H1 (cell line): Measurements from ENCODE around the gene SERTAD2. TPM values are rescaled to one million over a fixed set of nuclear protein-coding genes. Genes with fewer than 3 reads are reported as not detected.

ENCODE experiments used
- CEBPB ChIP-seq: IDR thresholded peaks from 2 replicates; pipeline ENCODE4 v1.6.1; 2012; ENCODE audit warnings: low read depth, low read length
- EZH2 ChIP-seq: fragments of 200-600 bp; sonication (generic); IDR thresholded peaks from 2 replicates; pipeline ENCODE4 v1.7.1; 2012; ENCODE audit warnings: low read depth, mild to moderate bottlenecking, moderate library complexity, low read length, inconsistent platforms; ENCODE audit not compliant: severe bottlenecking
- HDAC2 ChIP-seq, 2 experiments: fragments of 300-600 bp in 1 of 2; sonication (generic) in 1 of 2; IDR thresholded peaks; 2 replicates each; pipeline ENCODE4 v1.6.1; 2011 to 2012; ENCODE audit warnings: low read depth in 2 of 2, low read length in 2 of 2, mild to moderate bottlenecking in 2 of 2, moderate library complexity in 2 of 2, borderline replicate concordance in 1 of 2, inconsistent platforms in 1 of 2
- RAD21 ChIP-seq, 2 experiments: IDR thresholded peaks in 1 of 2; conservative IDR thresholded peaks in 1 of 2; 2 replicates each; pipeline ENCODE4 v1.6.1; 2011; ENCODE audit warnings: low read depth in 2 of 2, low read length in 2 of 2, improper control_type of control experiment in 1 of 2, inconsistent platforms in 1 of 2, mild to moderate bottlenecking in 1 of 2, moderate library complexity in 1 of 2
- SP4 ChIP-seq: IDR thresholded peaks from 2 replicates; pipeline ENCODE4 v1.6.1; 2012; ENCODE audit warnings: low read length, inconsistent platforms
- SUZ12 ChIP-seq: fragments of 200-600 bp; sonication (generic); IDR thresholded peaks from 2 replicates; pipeline ENCODE4 v1.6.1; 2012; ENCODE audit warnings: mild to moderate bottlenecking, inconsistent platforms, low read length, moderate library complexity, mixed read lengths
- polyA plus RNA-seq, 7 experiments: library from polyadenylated mRNA; depleted of rRNA in 3 of 7; stranded (reverse) in 5 of 7; unstranded in 2 of 7; fragments of >200 nt in 5 of 7; fragments of 200-250 nt in 2 of 7; gene quantifications; 1 replicate in 5 of 7; 2 replicates in 1 of 7; 4 replicates in 1 of 7; pipeline versions ENCODE4 v1.2.1 to v1.2.3, GENCODE V29; 2011 to 2013; ENCODE audit warnings: missing spikeins in 2 of 7, mixed read lengths in 2 of 7
- total RNA-seq: library from RNA; stranded (reverse); fragmentation: NEBNext Ultra II Directional; extraction: Animal tissue kit (Norgen Biotek cat#: 25700); gene quantifications from 2 replicates; pipeline ENCODE4 v1.2.1, GENCODE V29; 2021

SERTAD2 gene
- total and polyA plus RNA-seq, 2 of the 8 experiments (the other 6 are each of a cell fraction or from before 2014, with no cell fraction given): 2.9 to 4.5 TPM

- TF ChIP-seq SP4 (no peak), SUZ12 (no peak), RAD21 (IDR thresholded peaks at IDR 0.05 in 1 of 2, conservative IDR thresholded peaks at IDR 0.05 in 1 of 2; ENCODE audit: low read depth in 2 of 2, low read length in 2 of 2) (no peak), CEBPB (no peak), EZH2 (no peak), HDAC2 (IDR thresholded peaks at IDR 0.05; ENCODE audit: borderline replicate concordance in 1 of 2, low read depth in 2 of 2, low read length in 2 of 2) (no peak)
These were observed 51.3 kb downstream of the SERTAD2 start (continued) for GRCh38 chr2:64602436-64602835.
